Measurements from ENCODE around the gene AKT1S1. TPM values are rescaled to one million over a fixed set of nuclear protein-coding genes. Genes with fewer than 3 reads are reported as not detected.

The AKT1S1 gene
- total RNA-seq, 1 experiment from 2014 or later = 70.6 TPM

GRCh38 chr19:49850487-49851342 is 26.4 kb downstream of the AKT1S1 start, which contains the start of gene PTOV1 (continued):
- TF ChIP-seq ELF1 (IDR thresholded peaks at IDR 0.05; ENCODE audit: borderline replicate concordance, low read depth) (no peak), POLR2AphosphoS5 (IDR thresholded peaks at IDR 0.05; ENCODE audit: low read depth, low read length) (peak; percentile 68; the same call in 1 of the 2 replicates), EZH2phosphoT487 (IDR thresholded peaks at IDR 0.05; ENCODE audit: borderline replicate concordance) (no peak), ZNF274 (IDR thresholded peaks at IDR 0.05; ENCODE audit: low read depth, low read length) (no peak), CBX3 (IDR thresholded peaks at IDR 0.05; ENCODE audit: low read depth) (no peak; the same call in 1 of the 2 replicates), TCF7L2 (IDR thresholded peaks at IDR 0.05; ENCODE audit: borderline replicate concordance, extremely low read depth, insufficient read depth, insufficient read length) (peak; percentile 54), EZH2 (IDR thresholded peaks at IDR 0.05) (no peak), FOSL1 (IDR thresholded peaks at IDR 0.05; ENCODE audit: low read depth) (no peak), EGR1 (IDR thresholded peaks at IDR 0.05; ENCODE audit: low read depth) (no peak; the same call in 1 of the 2 replicates), SIN3A (IDR thresholded peaks at IDR 0.05; ENCODE audit: low read depth) (0 out of 2 replicates have a peak, but pooled peaks have one; percentile 13), YY1 (IDR thresholded peaks at IDR 0.05; ENCODE audit: extremely low read depth, insufficient replicate concordance, low read depth, low read length) (peak; percentile 38), MAX (IDR thresholded peaks at IDR 0.05) (peak; percentile 73; the same call in 1 of the 2 replicates), JUND (IDR thresholded peaks at IDR 0.05) (no peak; the same call in none of the 2 replicates)
- TF ChIP-seq, protein P1, sequence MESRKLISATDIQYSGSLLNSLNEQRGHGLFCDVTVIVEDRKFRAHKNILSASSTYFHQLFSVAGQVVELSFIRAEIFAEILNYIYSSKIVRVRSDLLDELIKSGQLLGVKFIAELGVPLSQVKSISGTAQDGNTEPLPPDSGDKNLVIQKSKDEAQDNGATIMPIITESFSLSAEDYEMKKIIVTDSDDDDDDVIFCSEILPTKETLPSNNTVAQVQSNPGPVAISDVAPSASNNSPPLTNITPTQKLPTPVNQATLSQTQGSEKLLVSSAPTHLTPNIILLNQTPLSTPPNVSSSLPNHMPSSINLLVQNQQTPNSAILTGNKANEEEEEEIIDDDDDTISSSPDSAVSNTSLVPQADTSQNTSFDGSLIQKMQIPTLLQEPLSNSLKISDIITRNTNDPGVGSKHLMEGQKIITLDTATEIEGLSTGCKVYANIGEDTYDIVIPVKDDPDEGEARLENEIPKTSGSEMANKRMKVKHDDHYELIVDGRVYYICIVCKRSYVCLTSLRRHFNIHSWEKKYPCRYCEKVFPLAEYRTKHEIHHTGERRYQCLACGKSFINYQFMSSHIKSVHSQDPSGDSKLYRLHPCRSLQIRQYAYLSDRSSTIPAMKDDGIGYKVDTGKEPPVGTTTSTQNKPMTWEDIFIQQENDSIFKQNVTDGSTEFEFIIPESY (IDR thresholded peaks at IDR 0.05; ENCODE audit: extremely low read depth, insufficient replicate concordance, low read length) = no peak
